K562 (cell line): ENCODE data around the gene MRPL54. TPM values are rescaled to one million over a fixed set of nuclear protein-coding genes. Genes with fewer than 3 reads are reported as not detected.

Source experiments
- BRD9 ChIP-seq: fragments of 450-650 bp; IDR thresholded peaks from 2 replicates; pipeline ENCODE4 v1.6.1; 2018; ENCODE audit warnings: low read depth; ENCODE audit not compliant: partially characterized antibody
- CAMTA2 ChIP-seq: fragments of 250-450 bp; sonication (Bioruptor Pico); conservative IDR thresholded peaks from 2 replicates; pipeline ENCODE4 v1.5.1; 2022
- CBX8 ChIP-seq: fragments of 200-600 bp; sonication (generic); IDR thresholded peaks from 2 replicates; pipeline ENCODE4 v1.6.1; 2012; ENCODE audit warnings: borderline replicate concordance, mixed run types, low read depth, mild to moderate bottlenecking, moderate library complexity, mixed read lengths, low read length, control low read depth, inconsistent platforms; ENCODE audit not compliant: poor library complexity, severe bottlenecking; ENCODE audit errors: extremely low read depth
- DIDO1 ChIP-seq: fragments of 450-650 bp; IDR thresholded peaks from 2 replicates; pipeline ENCODE4 v1.6.1; 2016; ENCODE audit warnings: low read depth, missing biosample characterization, missing genetic modification characterization
- ELK3 ChIP-seq: fragments of 450-650 bp; formaldehyde crosslinking; IDR thresholded peaks from 2 replicates; pipeline ENCODE4 v1.4.0; 2020; ENCODE audit warnings: mild to moderate bottlenecking
- GATAD2B ChIP-seq: fragments of 450-650 bp; IDR thresholded peaks from 2 replicates; pipeline ENCODE4 v1.6.1; 2017; ENCODE audit warnings: mild to moderate bottlenecking, borderline replicate concordance
- HDAC2 ChIP-seq: fragments of 450-650 bp; IDR thresholded peaks from 2 replicates; pipeline ENCODE4 v1.6.1; 2016; ENCODE audit warnings: mild to moderate bottlenecking
- HDAC8 ChIP-seq: fragments of 450-650 bp; IDR thresholded peaks from 2 replicates; pipeline ENCODE4 v1.6.1; 2016; ENCODE audit warnings: mild to moderate bottlenecking, missing genetic modification characterization, moderate library complexity, missing compliant biosample characterization
- HNRNPLL ChIP-seq: fragments of 200-400 bp; formaldehyde crosslinking; IDR thresholded peaks from 2 replicates; pipeline ENCODE4 v1.6.1; 2017; ENCODE audit warnings: low read length, low read depth, mild to moderate bottlenecking; ENCODE audit not compliant: poor library complexity, severe bottlenecking
- MTA3 ChIP-seq: fragments of 450-650 bp; formaldehyde crosslinking; IDR thresholded peaks from 2 replicates; pipeline ENCODE4 v1.6.1; 2017; ENCODE audit warnings: mild to moderate bottlenecking, borderline replicate concordance
- NRF1 ChIP-seq, 2 experiments: fragments of 450-650 bp; IDR thresholded peaks in 1 of 2; conservative IDR thresholded peaks in 1 of 2; 2 replicates each; pipeline ENCODE4 v1.6.1; 2014; ENCODE audit warnings: mild to moderate bottlenecking in 2 of 2
- OTX1 ChIP-seq: fragments of 450-650 bp; formaldehyde crosslinking; IDR thresholded peaks from 2 replicates; pipeline ENCODE4 v1.4.0; 2022; ENCODE audit warnings: mild to moderate bottlenecking
- PCBP2 ChIP-seq: fragments of 200-400 bp; formaldehyde crosslinking; IDR thresholded peaks from 2 replicates; pipeline ENCODE4 v1.6.1; 2018; ENCODE audit warnings: low read length, low read depth, mild to moderate bottlenecking, moderate library complexity; ENCODE audit not compliant: poor library complexity, severe bottlenecking
- POLR2AphosphoS2 ChIP-seq: IDR thresholded peaks from 2 replicates; pipeline ENCODE4 v1.6.1; 2012; ENCODE audit warnings: low read length, improper control_type of control experiment
- POLR3A ChIP-seq: IDR thresholded peaks from 2 replicates; pipeline ENCODE4 v1.6.1; 2011; ENCODE audit warnings: borderline replicate concordance, mild to moderate bottlenecking, moderate library complexity; ENCODE audit not compliant: insufficient read length, insufficient read depth; ENCODE audit errors: extremely low read depth
- SREBF2 ChIP-seq: sonication (generic); formaldehyde crosslinking; IDR thresholded peaks from 2 replicates; pipeline ENCODE4 v1.4.0; 2020; ENCODE audit warnings: mild to moderate bottlenecking, missing genetic modification reagents
- TSC22D4 ChIP-seq: fragments of 450-650 bp; IDR thresholded peaks from 2 replicates; pipeline ENCODE4 v1.6.1; 2016; ENCODE audit warnings: missing genetic modification characterization, missing biosample characterization, control low read depth
- ZC3H8 ChIP-seq: fragments of 450-650 bp; IDR thresholded peaks from 2 replicates; pipeline ENCODE4 v1.6.1; 2017
- ZFP91 ChIP-seq: sonication (generic); formaldehyde crosslinking; IDR thresholded peaks from 2 replicates; pipeline ENCODE4 v1.8.0; 2022; ENCODE audit warnings: mild to moderate bottlenecking, missing genetic modification reagents
- ZHX1 ChIP-seq: fragments of 150-350 bp; conservative IDR thresholded peaks from 2 replicates; pipeline ENCODE4 v1.6.1; 2014; ENCODE audit warnings: low read length
- ZKSCAN1 ChIP-seq: fragments of 150-350 bp; IDR thresholded peaks from 2 replicates; pipeline ENCODE4 v1.6.1; 2016; ENCODE audit warnings: low read depth, low read length
- ZNF263 ChIP-seq: sonication (generic); formaldehyde crosslinking; IDR thresholded peaks from 2 replicates; pipeline ENCODE4 v1.8.0; 2022; ENCODE audit warnings: mild to moderate bottlenecking, missing genetic modification reagents, borderline replicate concordance
- ZNF3 ChIP-seq: fragments of 250-450 bp; sonication (Bioruptor Pico); IDR thresholded peaks from 2 replicates; pipeline ENCODE4 v1.5.0; 2021; ENCODE audit warnings: mild to moderate bottlenecking, moderate library complexity
- polyA plus RNA-seq, 8 experiments: library from polyadenylated mRNA; depleted of rRNA in 4 of 8; stranded (reverse) in 5 of 8; unstranded in 3 of 8; fragments of >200 nt; fragmentation: Nextera tagmentation in 2 of 8; fragmentation: Illumina TruSeq in 1 of 8; extraction: Ambion mirVana in 2 of 8; extraction: Trizol in 1 of 8; gene quantifications; 2 replicates each; pipeline versions ENCODE4 v1.2.1 to v1.2.3, GENCODE V29; 2011 to 2014; ENCODE audit warnings: inconsistent platforms in 1 of 8, missing spikeins in 1 of 8
- total RNA-seq, 7 experiments: library from RNA; depleted of rRNA in 6 of 7; stranded (reverse); fragments of >200 nt in 6 of 7; fragmentation: Illumina TruSeq in 2 of 7; extraction: Trizol in 2 of 7; gene quantifications; 2 replicates each; pipeline versions ENCODE4 v1.2.1 to v1.2.3, GENCODE V29; 2011 to 2021; ENCODE audit warnings: low replicate concordance in 1 of 7

Gene MRPL54
- total and polyA plus RNA-seq, 9 of the 15 experiments (the other 6 are each of a cell fraction or from before 2014, with no cell fraction given): 3.5 to 120 (median 56.9) TPM

- TF ChIP-seq ZHX1 (peak; percentile 54; the same call in 1 of the 2 replicates), OTX1 (no peak), HNRNPLL (peak; percentile 57), ZFP91 (no peak), CBX8 (no peak), TSC22D4 (tag) (no peak), ZNF3 (no peak), SREBF2 (CRISPR knock-in tag) (no peak), NRF1 (conservative IDR thresholded peaks at IDR 0.05 in 1 of 2, IDR thresholded peaks at IDR 0.05 in 1 of 2) (peak; percentile 39 to 44; a peak in 2 of 4 replicates), ELK3 (no peak), CAMTA2 (no peak), HDAC8 (tag) (no peak), DIDO1 (no peak), HDAC2 (peak; percentile 99), POLR3A (no peak), GATAD2B (peak; percentile 71), PCBP2 (no peak), BRD9 (no peak), ZKSCAN1 (peak; percentile 78; the same call in 1 of the 2 replicates), MTA3 (peak; percentile 83; the same call in 1 of the 2 replicates), ZC3H8 (no peak), ZNF263 (CRISPR knock-in tag) (no peak; the same call in 1 of the 2 replicates), POLR2AphosphoS2 (no peak)
Measured at GRCh38 chr19:3721131-3721886, 41.2 kb upstream of the MRPL54 start (continued).
